ENCODE results near the gene CBX6.

DNA sequence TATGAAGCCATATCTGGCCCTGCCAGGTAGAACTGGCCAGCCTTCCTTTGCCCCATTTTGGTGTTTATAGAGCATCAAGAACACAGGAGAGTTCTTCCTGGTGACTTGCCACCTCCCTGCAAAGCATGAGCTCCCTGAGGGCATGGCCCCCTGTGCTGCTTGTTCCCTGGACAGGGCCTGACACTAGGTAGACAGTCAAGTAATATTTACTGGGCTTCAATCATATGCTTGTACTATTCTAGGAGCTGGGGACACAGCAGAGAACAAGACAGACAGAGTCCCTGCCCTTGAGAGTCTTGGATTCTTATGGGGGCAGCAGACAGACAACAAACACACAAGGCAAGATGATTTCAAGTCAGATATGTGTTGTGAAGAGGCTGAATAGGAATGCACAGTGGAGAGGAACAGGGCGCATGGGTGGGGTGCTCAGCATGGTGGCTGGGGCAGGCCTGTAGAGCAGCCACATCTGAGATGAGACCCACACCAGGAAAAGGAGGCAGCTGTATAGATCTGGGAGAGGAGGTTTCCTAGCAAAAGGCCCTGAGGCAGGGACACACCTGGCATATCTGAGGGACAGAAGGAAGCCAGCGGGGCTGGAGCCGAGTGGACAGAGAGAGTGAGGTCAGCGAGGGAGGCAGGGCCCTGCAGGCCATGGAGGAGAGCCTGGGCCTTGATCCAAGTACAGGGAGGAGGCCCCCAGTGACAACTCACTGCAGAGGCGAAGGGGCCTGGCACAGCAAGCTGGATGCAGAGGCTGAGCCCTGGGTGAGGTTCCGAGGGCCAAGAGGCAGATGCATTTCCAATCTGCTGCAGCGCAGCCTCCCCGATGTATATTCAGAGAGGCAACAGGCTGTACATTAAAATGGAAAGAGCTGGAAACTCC, 10.2 kb upstream of the CBX6 start:
- TF ChIP-seq POLR2A (IDR thresholded peaks at IDR 0.05; ENCODE audit: low read length) (no peak), GATA1 (IDR thresholded peaks at IDR 0.05; ENCODE audit: low read depth, low read length) (no peak)

Measured in erythroblast (primary cell).